GM19395 (cell line): ENCODE measurements around the gene SPEG.

ENCODE experiments used
- ATAC-seq: cut with Tn5 transposase; IDR thresholded peaks from one replicate; pipeline ENCODE4 v1.9.1; 2021; ENCODE audit warnings: mild to moderate bottlenecking, moderate library complexity; ENCODE audit not compliant: unreplicated experiment

SPEG gene

DNA sequence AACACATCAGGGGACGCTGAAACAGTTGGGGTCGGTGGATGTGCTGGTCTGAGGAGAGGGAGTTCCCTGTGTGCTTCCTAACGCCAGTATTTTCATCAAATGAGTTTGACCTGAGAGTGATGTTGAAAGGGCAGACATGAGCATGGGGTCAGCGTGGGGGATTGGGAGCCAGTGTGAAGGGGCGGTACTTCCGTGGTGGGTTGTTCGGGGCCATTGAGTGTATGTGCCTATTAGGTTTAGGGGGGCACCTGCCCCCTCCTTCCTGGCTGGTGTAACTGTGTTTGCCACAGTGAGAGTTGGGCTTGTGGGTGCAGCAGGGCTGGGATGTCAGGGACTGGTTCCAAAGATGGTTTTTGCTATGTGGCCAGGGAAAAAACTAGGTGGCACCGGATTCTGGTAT lies 24.4 kb downstream of the SPEG start:
- ATAC-seq = no peak

DNA sequence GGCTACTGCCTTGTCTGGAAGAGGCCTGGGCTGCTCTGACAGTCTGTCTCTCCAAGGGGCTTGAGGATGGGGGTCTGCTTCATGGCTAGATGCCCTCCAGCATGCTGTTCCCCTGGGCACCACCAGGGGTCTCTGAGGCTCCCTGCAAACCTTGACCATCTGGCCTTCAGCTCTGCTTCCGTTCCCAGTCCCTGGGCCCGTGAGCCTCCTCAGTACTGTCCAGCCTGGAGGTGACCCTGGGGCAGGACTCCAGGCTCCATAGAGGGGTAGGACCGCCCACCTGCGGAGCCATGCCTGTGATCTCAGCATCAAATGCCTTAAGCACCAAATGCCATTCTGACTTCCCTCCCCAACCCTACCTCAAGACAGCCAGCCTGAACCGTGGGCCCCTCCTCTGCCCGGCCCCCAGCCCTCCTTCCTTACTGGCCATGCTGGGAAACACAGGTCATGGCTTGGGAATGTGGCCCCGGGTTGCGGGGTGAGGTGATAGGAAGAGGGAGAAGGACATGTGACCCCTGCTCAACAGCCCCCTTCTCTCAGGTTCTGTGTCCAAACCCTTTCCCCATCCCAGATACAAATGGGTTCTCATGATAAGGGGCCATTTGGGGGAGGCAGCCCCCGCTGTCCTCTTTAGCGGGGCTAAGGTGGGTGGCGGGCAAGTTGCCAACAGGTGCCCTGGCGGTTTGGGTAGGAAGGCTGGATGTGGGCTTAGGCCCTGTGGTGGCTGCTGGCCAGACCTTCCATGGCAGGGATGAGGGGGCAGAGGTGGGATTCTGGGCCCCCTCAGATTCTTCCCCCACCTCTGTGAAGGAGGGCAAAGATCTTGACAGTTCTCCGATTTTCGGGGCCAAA lies 25.0 kb downstream of the SPEG start:
- peak; percentile 84 for ATAC-seq

DNA sequence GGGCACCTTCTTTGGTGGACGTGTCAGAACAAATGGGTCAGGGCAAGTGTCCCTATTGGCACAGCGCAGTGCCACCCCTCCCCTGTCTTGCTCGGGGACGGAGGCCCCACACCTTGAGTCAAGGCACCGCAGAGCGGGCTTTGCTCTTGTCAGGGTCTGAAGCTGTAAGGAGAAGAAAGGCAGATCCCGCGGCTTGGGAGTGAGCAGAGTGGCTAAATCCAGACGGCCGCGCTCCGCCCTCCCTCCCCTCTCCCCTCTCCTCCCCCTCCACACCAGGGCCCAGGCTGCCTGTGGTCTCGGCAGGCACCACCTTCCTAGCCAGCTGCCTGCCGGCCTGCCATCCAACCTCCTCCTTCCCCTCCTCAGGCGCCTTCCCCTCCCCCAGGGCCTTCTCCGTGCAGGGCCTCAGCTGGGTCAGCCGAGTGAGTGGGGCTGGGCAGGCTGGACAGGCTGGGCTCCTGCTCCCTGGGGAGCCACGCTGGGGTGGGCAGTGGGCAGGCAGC lies 25.8 kb downstream of the SPEG start:
- ATAC-seq = no peak

DNA sequence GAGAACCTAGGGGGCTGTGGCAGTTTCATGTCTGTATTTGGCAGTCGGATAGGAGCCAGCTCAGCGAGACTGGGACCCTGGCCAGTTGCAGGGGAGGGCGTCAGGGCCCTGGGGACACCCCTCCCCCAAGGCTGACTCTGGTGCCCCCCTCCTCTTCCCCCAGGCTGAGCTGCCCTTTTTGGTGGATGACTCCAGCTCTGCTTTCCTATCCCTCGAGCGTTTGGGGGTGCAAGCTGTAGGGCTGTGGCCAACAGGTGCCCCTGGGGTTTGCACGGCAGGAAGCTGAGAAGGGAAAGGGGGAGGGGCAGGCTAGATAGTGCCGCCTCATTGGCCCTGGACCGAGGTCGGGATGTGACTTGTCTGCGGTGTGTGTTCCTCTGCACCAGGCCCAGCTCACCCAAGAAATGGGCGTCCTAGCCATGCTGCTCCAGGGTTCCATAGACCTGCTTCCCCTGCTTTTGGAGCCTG lies 26.4 kb downstream of the SPEG start:
- no peak for ATAC-seq

DNA sequence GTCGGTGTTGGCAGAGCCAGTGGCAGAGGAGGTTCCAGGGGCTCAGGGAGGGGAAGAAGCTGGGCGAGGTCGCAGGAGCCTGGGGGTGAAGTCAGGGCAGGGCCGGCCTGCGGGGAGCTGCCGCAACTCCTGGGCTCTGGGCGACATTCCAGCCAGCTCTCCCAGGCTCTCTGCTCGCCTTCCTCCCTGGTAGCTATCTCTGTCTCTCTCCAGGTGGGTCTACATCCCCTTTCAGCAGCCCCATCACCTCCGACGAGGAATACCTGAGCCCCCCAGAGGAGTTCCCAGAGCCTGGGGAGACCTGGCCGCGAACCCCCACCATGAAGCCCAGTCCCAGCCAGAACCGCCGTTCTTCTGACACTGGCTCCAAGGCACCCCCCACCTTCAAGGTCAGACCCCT lies 27.0 kb downstream of the SPEG start:
- ATAC-seq = no peak

DNA sequence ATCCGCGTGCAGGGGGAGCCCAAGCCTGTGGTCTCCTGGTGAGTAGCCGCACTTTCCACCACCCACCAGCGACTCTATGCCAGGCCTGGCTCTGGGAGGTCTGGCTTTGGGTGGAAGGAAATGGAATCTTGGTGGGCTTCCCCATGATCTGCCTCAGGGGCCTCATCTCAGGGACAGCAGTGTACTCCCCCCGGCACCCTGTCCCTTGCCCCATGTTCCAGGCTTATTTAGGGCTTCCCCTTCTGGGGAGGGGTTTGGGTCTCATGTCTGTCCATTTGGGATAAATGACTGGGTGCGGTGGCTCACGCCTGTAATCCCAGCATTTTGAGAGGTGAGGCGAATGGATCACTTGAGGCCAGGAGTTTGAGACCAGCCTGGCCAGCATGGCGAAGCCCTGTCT lies 27.7 kb downstream of the SPEG start:
- ATAC-seq = no peak

DNA sequence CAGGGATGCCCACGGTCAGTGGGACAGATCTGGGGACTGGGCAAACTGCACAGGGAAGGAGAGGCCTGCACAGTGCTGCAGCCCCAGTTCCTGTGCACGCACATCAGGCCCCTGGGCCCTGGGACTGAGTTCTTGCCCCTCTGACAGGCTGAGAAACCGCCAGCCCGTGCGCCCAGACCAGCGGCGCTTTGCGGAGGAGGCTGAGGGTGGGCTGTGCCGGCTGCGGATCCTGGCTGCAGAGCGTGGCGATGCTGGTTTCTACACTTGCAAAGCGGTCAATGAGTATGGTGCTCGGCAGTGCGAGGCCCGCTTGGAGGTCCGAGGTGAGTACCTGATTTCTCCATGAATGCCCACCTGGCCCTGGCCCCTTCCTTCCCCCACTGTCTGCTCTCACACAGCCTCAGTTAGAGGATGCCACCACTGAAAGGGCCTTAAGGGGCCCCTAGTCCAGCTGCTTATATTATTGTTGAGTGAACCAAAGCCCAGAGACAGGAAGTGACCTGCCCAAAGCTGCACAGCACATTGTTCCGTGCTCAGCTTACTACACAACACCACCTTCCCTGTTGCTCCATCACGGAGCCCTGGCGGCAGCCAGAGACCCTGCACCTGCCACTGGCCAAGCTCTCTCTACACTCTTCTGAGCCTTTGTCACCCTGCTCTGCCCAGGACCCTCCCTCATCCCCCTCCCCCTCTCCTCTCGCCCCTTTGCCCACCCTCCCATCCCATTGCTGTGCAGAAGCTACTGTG lies 29.8 kb downstream of the SPEG start:
- ATAC-seq = no peak

DNA sequence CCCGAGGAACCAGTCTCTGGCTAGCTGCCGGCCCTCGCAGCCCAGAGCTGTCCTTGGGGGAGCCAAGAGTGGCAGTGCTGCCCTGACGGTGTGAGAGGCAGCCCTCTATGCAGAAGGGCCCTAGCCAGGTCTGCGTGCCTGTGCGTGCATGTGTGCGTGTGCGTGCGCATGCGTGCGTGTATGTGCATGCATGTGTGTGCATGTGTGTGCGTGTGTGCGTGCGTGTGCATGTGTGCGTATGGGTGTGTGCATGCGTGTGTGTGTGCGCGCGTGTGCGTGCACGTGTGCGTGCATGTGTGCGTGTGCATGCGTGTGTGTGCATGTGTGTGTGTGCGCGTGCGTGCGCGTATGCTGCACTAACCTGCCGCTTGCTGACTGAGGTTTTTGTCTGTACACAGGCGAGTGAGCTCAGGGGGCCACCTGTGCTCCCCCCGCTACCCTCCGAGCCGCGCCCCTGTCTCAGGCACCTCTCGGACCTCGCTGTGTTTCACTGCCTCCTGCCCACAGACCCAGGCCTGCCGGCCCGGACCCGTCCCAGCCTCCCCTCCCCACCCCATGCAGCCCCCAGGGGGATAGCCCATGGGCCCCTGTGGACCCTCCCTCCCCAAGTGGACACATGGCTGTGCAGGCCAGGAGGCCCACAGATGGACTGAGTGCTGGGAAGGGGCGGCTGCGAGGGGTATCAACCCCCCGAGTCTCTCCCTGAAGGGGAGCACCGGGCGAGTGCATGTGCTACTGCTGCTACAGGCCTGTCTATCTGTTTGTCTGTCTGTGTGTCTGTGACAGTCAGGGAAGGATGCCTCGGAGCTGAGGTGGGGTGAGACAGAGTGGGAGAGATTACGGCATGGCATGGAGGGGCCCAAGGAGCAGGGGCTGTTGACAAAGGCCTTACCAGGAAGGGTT lies 31.3 kb downstream of the SPEG start:
- no peak for ATAC-seq

DNA sequence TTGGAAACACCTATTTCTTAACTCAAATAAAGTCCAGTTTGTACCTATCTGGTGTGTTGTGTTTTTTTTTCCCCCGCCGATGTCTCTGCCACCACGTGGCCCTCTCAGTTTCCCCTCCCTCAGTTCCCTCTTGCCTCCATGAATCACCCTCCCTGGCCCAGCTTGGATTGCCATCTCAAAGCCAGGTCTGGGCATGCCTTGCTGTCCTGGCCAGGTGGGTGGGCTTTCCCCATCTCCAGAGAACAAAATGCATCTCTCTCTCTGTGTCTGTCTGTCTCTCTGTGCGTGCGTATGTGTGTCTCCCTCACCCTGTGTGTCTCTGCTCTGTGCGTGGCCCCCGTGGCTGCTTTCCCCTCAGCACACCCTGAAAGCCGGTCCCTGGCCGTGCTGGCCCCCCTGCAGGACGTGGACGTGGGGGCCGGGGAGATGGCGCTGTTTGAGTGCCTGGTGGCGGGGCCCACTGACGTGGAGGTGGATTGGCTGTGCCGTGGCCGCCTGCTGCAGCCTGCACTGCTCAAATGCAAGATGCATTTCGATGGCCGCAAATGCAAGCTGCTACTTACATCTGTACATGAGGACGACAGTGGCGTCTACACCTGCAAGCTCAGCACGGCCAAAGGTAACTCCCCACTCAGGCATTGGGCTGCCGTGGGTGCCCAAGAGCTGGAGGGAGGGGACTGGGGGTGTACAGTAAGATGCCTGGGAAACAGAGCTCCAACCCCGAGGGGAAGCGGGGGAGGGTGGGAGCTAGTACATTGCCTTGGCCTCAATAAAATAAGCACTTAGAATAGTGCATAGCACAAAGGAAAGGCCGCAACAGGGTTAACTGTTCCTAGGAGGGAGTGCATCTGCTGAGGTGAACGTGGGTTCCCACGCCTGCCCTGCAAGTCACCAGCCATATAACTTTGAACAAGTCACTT lies 32.4 kb downstream of the SPEG start:
- no peak for ATAC-seq

DNA sequence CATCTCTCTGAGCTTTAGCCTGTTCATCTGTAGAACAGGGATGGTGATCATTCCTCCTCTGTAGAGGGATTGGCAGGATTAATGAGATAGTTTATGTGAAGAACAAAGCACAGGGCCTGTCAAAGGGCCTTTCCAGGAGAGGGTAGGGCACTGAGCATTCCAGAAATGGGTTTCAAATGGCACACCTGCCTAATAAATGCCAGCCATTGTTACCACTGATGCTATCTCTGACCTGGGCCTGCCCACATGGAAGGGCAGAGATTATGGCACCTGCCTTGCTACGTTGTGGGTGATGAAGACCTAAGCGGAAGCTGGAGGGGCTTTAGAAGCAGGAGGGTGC lies 33.1 kb downstream of the SPEG start:
- ATAC-seq = no peak

DNA sequence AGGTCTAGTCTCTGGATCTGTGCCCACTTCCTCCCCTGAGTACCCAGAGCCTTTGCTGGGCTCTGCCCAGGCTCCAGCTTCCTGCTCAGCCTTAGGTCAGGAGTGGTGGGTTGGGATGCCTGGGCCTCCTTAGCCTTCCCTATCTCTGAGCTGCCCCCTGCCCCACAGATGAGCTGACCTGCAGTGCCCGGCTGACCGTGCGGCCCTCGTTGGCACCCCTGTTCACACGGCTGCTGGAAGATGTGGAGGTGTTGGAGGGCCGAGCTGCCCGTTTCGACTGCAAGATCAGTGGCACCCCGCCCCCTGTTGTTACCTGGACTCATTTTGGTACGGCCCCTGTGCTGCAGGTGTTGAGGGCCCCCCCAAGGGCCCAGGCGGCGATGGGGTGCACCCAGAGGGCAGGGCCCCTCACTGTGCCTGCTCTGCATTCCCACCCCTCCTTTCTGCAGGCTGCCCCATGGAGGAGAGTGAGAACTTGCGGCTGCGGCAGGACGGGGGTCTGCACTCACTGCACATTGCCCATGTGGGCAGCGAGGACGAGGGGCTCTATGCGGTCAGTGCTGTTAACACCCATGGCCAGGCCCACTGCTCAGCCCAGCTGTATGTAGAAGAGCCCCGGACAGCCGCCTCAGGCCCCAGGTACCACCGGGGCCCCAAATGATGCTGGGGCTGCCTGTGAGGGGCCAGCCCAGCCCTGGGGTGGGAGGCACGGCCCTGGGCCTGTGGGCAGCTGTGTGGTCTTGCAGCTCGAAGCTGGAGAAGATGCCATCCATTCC lies 34.0 kb downstream of the SPEG start:
- ATAC-seq = no peak

DNA sequence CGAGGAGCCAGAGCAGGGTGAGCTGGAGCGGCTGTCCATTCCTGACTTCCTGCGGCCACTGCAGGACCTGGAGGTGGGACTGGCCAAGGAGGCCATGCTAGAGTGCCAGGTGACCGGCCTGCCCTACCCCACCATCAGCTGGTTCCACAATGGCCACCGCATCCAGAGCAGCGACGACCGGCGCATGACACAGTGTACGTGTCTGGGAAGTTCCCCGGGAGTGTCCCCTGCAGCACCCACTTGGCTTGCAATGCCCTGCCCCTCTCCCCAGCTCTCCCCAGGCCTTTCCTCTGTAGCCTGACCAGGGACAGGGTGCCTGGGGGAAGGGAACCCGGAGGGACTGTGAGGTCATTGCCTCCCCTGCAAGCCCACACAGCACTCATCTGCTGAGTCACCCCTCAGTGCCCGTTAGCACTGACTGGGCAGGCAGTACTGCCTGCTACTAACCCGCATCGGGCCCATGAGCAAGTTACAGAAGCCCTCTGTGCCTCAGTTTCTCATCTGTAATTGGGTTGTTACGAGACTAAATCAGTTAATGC lies 34.6 kb downstream of the SPEG start:
- no peak for ATAC-seq

DNA sequence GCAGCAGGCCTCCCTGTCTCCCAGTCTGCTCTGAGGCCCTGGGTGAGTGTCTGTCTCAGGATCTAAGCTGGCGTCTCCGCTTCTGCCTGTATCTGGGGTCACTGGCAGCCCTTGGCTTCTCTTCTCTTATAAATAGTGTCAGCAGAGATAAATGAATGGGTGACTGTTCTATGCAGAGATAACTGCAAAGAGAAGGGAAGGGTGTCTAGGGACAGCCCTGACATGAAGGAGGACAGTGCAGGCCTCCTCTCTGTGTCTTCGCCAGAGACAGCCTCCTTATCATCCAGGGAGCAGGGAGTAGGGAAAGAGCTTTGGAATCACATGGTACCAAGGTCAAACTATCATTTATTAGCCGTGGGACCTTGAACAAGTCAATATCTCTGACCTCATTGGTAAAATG lies 35.8 kb downstream of the SPEG start:
- no peak for ATAC-seq

DNA sequence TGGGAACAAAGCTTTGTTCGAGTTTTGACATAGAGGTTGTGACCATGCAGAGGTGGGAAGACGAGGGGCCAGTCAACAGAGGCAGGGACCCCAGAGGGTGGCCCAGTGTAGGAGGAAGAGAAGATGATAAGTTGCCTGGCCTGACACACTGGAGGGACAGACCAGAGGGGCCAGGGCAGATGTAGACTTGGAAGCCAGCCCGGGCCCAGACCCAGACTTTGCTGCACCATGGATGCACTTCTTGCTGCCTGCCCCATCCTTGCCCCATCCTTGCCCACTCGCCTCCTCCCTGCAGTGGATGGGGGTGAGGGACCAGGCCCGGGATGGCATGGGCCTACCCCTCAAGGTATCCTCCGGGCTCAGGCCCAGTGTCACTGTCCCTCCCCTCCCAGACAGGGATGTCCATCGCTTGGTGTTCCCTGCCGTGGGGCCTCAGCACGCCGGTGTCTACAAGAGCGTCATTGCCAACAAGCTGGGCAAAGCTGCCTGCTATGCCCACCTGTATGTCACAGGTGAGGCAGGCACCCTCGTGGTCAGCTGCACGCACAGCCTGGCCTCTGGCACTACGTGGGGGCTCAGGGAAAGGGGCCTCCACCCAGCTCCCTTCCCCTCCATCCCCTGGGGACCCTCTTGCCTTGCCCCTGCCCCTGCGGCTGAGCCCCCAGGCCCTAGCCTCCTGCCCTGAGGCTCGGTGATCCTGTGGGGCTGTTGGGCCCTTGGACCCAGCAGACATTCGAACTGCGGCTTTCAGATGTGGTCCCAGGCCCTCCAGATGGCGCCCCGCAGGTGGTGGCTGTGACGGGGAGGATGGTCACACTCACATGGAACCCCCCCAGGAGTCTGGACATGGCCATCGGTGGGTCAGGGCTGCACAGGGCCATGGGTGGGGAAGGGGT lies 37.1 kb downstream of the SPEG start:
- no peak for ATAC-seq

DNA sequence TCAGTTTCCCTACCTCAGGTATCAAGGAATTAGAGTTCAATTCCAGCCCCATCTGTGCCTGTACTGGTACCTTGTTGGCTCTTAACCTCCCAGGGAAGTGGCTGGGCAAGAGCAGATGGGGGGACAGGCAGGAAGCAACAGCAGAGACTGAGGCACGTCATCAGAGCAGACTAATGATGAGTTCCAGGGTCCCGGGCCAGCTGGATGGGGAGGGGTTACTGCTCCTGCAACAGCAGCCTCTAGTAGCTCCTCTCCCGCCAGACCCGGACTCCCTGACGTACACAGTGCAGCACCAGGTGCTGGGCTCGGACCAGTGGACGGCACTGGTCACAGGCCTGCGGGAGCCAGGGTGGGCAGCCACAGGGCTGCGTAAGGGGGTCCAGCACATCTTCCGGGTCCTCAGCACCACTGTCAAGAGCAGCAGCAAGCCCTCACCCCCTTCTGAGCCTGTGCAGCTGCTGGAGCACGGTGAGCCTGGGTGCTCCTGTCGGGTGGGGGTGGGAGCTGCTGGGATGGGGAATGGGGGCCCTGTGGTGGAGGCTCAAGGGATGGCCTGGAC lies 38.1 kb downstream of the SPEG start:
- ATAC-seq = no peak

DNA sequence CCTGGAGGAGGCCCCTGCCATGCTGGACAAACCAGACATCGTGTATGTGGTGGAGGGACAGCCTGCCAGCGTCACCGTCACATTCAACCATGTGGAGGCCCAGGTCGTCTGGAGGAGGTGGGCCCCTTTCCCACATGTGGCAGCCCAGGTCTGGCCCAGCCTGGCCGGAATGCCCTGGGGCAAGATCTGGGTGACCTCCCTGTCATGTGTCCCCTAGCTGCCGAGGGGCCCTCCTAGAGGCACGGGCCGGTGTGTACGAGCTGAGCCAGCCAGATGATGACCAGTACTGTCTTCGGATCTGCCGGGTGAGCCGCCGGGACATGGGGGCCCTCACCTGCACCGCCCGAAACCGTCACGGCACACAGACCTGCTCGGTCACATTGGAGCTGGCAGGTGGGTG lies 38.9 kb downstream of the SPEG start:
- no peak for ATAC-seq

DNA sequence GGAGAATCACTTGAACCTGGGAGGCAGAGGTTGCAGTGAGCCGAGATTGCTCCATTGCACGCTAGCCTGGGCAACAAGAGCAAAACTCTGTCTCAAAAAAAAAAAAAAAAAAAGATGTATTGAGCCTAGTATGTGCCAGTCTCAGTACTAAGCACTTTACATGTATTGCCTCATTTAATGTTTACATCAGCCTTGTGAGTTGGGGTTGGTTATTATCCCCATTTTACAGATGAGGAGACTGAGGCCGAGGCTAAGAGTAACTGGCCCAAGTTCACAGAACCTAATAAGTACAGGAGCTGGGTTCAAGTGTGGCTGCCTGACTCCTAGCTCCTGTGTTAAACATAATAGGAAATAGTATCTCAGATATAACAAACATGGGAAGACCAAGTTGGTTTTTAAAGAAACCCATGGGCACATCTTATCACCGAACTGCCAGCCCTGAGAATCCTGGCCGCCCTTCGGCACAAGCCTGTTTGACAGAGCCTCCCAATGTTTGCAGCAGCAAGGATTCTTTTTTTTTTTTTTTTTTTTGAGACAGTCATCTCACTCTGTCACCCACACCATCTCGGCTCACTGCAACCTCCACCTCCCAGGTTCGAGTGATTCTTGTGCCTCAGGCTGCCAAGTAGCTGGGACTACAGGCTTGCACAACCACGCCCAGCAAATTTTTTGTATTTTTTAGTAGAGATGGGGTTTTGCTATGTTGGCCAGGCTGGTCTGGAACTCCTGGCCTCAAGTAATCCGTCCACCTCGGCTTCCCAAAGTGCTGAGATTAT lies 39.8 kb downstream of the SPEG start:
- ATAC-seq = no peak
